HepG2 (cell line): Measurements from ENCODE around the gene PLEKHG5. TPM values are rescaled to one million over a fixed set of nuclear protein-coding genes. Genes with fewer than 3 reads are reported as not detected.

Experiments used
- HDAC2 ChIP-seq: sonication (generic); formaldehyde crosslinking; IDR thresholded peaks from 2 replicates; pipeline ENCODE4 v1.4.0; 2020; ENCODE audit warnings: missing genetic modification reagents
- HMGXB4 ChIP-seq, 2 experiments: sonication (generic) in 1 of 2; formaldehyde crosslinking in 1 of 2; IDR thresholded peaks; 2 replicates each; pipeline versions ENCODE4 v1.4.0 to v1.6.1; 2018 to 2020; ENCODE audit warnings: missing genetic modification reagents in 2 of 2, borderline replicate concordance in 1 of 2, low read depth in 1 of 2, mild to moderate bottlenecking in 1 of 2, missing biosample characterization in 1 of 2
- MEF2D ChIP-seq: sonication (generic); formaldehyde crosslinking; IDR thresholded peaks from 2 replicates; pipeline ENCODE4 v1.5.1; 2020; ENCODE audit warnings: mild to moderate bottlenecking, missing genetic modification reagents
- SAFB2 ChIP-seq: sonication (generic); formaldehyde crosslinking; IDR thresholded peaks from 2 replicates; pipeline ENCODE4 v1.5.1; 2020; ENCODE audit warnings: missing genetic modification reagents, low read depth, mild to moderate bottlenecking, borderline replicate concordance
- SP4 ChIP-seq: sonication (generic); formaldehyde crosslinking; IDR thresholded peaks from 2 replicates; pipeline ENCODE4 v1.8.1; 2023; ENCODE audit warnings: mild to moderate bottlenecking, missing genetic modification reagents
- ZNF589 ChIP-seq: sonication (generic); formaldehyde crosslinking; conservative IDR thresholded peaks from 2 replicates; pipeline ENCODE4 v1.8.0; 2022; ENCODE audit warnings: mild to moderate bottlenecking, moderate library complexity, missing genetic modification reagents
- ZNF704 ChIP-seq: sonication (generic); formaldehyde crosslinking; IDR thresholded peaks from 2 replicates; pipeline ENCODE4 v1.8.1; 2023; ENCODE audit warnings: mild to moderate bottlenecking, inconsistent platforms, moderate library complexity, missing genetic modification reagents, borderline replicate concordance
- polyA plus RNA-seq, 8 experiments: library from polyadenylated mRNA; depleted of rRNA in 3 of 8; stranded (reverse) in 7 of 8; unstranded in 1 of 8; fragments of >200 nt; fragmentation: Illumina TruSeq in 4 of 8; extraction: Trizol in 4 of 8; gene quantifications; 2 replicates each; pipeline versions ENCODE4 v1.2.1 to v1.2.3, GENCODE V29; 2011 to 2016; ENCODE audit warnings: low read depth in 4 of 8, missing spikeins in 1 of 8, mixed read lengths in 1 of 8; ENCODE audit not compliant: insufficient read depth in 1 of 8
- total RNA-seq, 5 experiments: library from RNA; depleted of rRNA; stranded (reverse); fragments of >200 nt; fragmentation: Illumina TruSeq; extraction: Trizol; gene quantifications; 2 replicates each; pipeline ENCODE4 v1.2.3, GENCODE V29; 2016; ENCODE audit warnings: low read depth in 1 of 5
- TF ChIP-seq, protein P1 (sequence below): sonication (generic); formaldehyde crosslinking; IDR thresholded peaks from 2 replicates; pipeline ENCODE4 v1.4.0; 2020; ENCODE audit warnings: low read depth, missing genetic modification reagents
- TF ChIP-seq, protein P2 (sequence below): sonication (generic); formaldehyde crosslinking; IDR thresholded peaks from 2 replicates; pipeline ENCODE4 v1.4.0; 2020; ENCODE audit warnings: missing genetic modification reagents
- TF ChIP-seq, protein P3 (sequence below): IDR thresholded peaks from 2 replicates; pipeline ENCODE4 v1.6.1; 2018; ENCODE audit warnings: missing genetic modification reagents, mild to moderate bottlenecking, missing compliant biosample characterization
- TF ChIP-seq, protein P4 (sequence below): sonication (generic); formaldehyde crosslinking; IDR thresholded peaks from 2 replicates; pipeline ENCODE4 v1.4.0; 2020; ENCODE audit warnings: missing genetic modification reagents

PLEKHG5 gene
- total and polyA plus RNA-seq, 2 of the 13 experiments (the other 11 are each of a cell fraction or from before 2014, with no cell fraction given): 1.9 to 3.5 TPM

- TF ChIP-seq HMGXB4 (CRISPR knock-in tag; IDR thresholded peaks at IDR 0.05; ENCODE audit: borderline replicate concordance in 1 of 2, low read depth in 1 of 2) (peak; percentile 77 to 90), HDAC2 (CRISPR knock-in tag) (peak; percentile 76; the same call in 1 of the 2 replicates), SAFB2 (CRISPR knock-in tag) (0 out of 2 replicates have a peak, but pooled peaks have one; percentile 62), ZNF704 (CRISPR knock-in tag) (0 out of 2 replicates have a peak, but pooled peaks have one; percentile 23), SP4 (CRISPR knock-in tag) (peak; percentile 59; the same call in 1 of the 2 replicates), ZNF589 (no peak), MEF2D (CRISPR knock-in tag) (0 out of 2 replicates have a peak, but pooled peaks have one; percentile 14)
- TF ChIP-seq, protein P1, sequence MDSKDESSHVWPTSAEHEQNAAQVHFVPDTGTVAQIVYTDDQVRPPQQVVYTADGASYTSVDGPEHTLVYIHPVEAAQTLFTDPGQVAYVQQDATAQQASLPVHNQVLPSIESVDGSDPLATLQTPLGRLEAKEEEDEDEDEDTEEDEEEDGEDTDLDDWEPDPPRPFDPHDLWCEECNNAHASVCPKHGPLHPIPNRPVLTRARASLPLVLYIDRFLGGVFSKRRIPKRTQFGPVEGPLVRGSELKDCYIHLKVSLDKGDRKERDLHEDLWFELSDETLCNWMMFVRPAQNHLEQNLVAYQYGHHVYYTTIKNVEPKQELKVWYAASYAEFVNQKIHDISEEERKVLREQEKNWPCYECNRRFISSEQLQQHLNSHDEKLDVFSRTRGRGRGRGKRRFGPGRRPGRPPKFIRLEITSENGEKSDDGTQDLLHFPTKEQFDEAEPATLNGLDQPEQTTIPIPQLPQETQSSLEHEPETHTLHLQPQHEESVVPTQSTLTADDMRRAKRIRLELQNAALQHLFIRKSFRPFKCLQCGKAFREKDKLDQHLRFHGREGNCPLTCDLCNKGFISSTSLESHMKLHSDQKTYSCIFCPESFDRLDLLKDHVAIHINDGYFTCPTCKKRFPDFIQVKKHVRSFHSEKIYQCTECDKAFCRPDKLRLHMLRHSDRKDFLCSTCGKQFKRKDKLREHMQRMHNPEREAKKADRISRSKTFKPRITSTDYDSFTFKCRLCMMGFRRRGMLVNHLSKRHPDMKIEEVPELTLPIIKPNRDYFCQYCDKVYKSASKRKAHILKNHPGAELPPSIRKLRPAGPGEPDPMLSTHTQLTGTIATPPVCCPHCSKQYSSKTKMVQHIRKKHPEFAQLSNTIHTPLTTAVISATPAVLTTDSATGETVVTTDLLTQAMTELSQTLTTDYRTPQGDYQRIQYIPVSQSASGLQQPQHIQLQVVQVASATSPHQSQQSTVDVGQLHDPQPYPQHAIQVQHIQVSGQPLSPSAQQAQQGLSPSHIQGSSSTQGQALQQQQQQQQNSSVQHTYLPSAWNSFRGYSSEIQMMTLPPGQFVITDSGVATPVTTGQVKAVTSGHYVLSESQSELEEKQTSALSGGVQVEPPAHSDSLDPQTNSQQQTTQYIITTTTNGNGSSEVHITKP (CRISPR knock-in tag): 0 out of 2 replicates have a peak, but pooled peaks have one; percentile 35
- TF ChIP-seq, protein P2, sequence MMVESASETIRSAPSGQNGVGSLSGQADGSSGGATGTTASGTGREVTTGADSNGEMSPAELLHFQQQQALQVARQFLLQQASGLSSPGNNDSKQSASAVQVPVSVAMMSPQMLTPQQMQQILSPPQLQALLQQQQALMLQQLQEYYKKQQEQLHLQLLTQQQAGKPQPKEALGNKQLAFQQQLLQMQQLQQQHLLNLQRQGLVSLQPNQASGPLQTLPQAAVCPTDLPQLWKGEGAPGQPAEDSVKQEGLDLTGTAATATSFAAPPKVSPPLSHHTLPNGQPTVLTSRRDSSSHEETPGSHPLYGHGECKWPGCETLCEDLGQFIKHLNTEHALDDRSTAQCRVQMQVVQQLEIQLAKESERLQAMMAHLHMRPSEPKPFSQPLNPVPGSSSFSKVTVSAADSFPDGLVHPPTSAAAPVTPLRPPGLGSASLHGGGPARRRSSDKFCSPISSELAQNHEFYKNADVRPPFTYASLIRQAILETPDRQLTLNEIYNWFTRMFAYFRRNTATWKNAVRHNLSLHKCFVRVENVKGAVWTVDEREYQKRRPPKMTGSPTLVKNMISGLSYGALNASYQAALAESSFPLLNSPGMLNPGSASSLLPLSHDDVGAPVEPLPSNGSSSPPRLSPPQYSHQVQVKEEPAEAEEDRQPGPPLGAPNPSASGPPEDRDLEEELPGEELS: peak; percentile 47; the same call in 1 of the 2 replicates
- TF ChIP-seq, protein P3, sequence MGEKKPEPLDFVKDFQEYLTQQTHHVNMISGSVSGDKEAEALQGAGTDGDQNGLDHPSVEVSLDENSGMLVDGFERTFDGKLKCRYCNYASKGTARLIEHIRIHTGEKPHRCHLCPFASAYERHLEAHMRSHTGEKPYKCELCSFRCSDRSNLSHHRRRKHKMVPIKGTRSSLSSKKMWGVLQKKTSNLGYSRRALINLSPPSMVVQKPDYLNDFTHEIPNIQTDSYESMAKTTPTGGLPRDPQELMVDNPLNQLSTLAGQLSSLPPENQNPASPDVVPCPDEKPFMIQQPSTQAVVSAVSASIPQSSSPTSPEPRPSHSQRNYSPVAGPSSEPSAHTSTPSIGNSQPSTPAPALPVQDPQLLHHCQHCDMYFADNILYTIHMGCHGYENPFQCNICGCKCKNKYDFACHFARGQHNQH (CRISPR knock-in tag): no peak
- TF ChIP-seq, protein P4, sequence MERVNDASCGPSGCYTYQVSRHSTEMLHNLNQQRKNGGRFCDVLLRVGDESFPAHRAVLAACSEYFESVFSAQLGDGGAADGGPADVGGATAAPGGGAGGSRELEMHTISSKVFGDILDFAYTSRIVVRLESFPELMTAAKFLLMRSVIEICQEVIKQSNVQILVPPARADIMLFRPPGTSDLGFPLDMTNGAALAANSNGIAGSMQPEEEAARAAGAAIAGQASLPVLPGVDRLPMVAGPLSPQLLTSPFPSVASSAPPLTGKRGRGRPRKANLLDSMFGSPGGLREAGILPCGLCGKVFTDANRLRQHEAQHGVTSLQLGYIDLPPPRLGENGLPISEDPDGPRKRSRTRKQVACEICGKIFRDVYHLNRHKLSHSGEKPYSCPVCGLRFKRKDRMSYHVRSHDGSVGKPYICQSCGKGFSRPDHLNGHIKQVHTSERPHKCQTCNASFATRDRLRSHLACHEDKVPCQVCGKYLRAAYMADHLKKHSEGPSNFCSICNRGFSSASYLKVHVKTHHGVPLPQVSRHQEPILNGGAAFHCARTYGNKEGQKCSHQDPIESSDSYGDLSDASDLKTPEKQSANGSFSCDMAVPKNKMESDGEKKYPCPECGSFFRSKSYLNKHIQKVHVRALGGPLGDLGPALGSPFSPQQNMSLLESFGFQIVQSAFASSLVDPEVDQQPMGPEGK: peak; percentile 79
Observed at GRCh38 chr1:6445062-6445763, 46.3 kb downstream of the PLEKHG5 start (continued).
